Measurements from ENCODE around the gene MAOA.
"Not testable (repeated sequence)": the region's sequence is repeated elsewhere in the genome, so short reads cannot be mapped to it uniquely, and the experiment has no call there.

GRCh38 chrX:43675965-43676628 lies 20.0 kb downstream of the MAOA start:
- not testable (repeated sequence) for TF ChIP-seq CTCF (conservative IDR thresholded peaks at IDR 0.05; ENCODE audit: low read length); EZH2phosphoT487 (IDR thresholded peaks at IDR 0.05; ENCODE audit: borderline replicate concordance)

Data from Loucy (cell line).